ENCODE results near the gene TEX54. TPM values are rescaled to one million over a fixed set of nuclear protein-coding genes. Genes with fewer than 3 reads are reported as not detected.
A peak's percentile ranks its signal among the peaks of the same experiment; 100 is the strongest.

Gene TEX54
- total RNA-seq, 3 donors from 2014 or later, result 1.6 TPM; not detected in 2

DNA sequence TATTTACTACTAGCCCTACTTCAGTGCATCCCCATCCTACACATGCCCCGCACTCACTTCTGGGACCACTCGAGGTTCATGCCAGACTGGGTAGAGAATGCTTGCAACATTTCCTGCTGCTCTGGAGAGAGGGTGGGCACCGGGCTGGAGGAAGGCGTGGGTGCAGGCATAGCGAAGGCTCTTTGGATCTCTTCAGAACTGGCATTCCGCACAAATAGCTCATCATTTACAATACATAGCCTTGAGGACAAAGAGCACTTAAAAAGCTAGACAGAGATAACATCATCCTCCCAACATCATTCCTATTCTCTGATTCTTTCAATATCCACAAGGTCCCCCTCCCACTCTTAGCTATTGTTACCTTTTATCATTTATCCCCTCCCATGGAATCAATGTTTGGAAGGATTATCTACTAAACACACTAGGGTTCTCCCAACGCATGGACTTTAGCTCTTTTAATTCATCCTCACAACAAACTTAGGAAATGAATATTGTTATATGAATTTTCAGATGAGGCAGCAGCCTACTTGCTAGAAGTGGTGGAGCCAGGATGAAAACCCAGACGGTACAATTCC lies 38.4 kb downstream of the TEX54 start:
- no peaks in the 10 kb centered on the region for H3K4me1 ChIP-seq
- no peak overlapping the region for H3K27ac ChIP-seq
- intact Hi-C loops (cut with DNase I; ENCODE audit: low total_unique reads), result no loop called here
- no peaks in the 10 kb centered on the region for H3K27me3 ChIP-seq
- no peak overlapping the region for H3K4me3 ChIP-seq
- no peak for TF ChIP-seq POLR2AphosphoS5 (IDR thresholded peaks at IDR 0.05)
- TF ChIP-seq POLR2A (IDR thresholded peaks at IDR 0.05), result no peak
- TF ChIP-seq, protein P1, sequence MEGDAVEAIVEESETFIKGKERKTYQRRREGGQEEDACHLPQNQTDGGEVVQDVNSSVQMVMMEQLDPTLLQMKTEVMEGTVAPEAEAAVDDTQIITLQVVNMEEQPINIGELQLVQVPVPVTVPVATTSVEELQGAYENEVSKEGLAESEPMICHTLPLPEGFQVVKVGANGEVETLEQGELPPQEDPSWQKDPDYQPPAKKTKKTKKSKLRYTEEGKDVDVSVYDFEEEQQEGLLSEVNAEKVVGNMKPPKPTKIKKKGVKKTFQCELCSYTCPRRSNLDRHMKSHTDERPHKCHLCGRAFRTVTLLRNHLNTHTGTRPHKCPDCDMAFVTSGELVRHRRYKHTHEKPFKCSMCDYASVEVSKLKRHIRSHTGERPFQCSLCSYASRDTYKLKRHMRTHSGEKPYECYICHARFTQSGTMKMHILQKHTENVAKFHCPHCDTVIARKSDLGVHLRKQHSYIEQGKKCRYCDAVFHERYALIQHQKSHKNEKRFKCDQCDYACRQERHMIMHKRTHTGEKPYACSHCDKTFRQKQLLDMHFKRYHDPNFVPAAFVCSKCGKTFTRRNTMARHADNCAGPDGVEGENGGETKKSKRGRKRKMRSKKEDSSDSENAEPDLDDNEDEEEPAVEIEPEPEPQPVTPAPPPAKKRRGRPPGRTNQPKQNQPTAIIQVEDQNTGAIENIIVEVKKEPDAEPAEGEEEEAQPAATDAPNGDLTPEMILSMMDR (IDR thresholded peaks at IDR 0.05), result no peak
- H3K9me3 ChIP-seq, result no peaks in the 10 kb centered on the region
- peaks cover 9% of the 10 kb centered on the region for H3K36me3 ChIP-seq
- no peak for DNase-seq (ENCODE audit: low spot score in 2 of 2)

GRCh38 chr11:62792202-62792575 lies 40.5 kb downstream of the TEX54 start:
- intact Hi-C loops (cut with DNase I; ENCODE audit: low total_unique reads), result no loop called here
- no peak for DNase-seq (ENCODE audit: low spot score in 2 of 2)
- Histone ChIP-seq H3K4me3 (peak overlapping the region; percentile 70 to 91 (median 91)), H3K27ac (peak overlapping the region; percentile 77 to 87), H3K9me3 (no peaks in the 10 kb centered on the region), H3K27me3 (no peaks in the 10 kb centered on the region), H3K36me3 (no peaks in the 10 kb centered on the region), H3K4me1 (peaks cover 0 to 6% of the 10 kb centered on the region in 2 donors)
- TF ChIP-seq POLR2AphosphoS5 (IDR thresholded peaks at IDR 0.05), result no peak
- no peak for TF ChIP-seq POLR2A (IDR thresholded peaks at IDR 0.05)
- TF ChIP-seq, protein P1 (IDR thresholded peaks at IDR 0.05), result no peak

GRCh38 chr11:62791501-62792201 lies 41.0 kb downstream of the TEX54 start, which contains the start of gene TMEM223:
Gene TMEM223 (minus strand): TSS chr11:62792006. CDS start chr11:62791994, 12 bp downstream.
- peak; percentile 79 to 86 for DNase-seq (ENCODE audit: low spot score in 2 of 2)
- H3K27ac ChIP-seq, result peak within 1 kb of the TSS; percentile 77 to 87
- intact Hi-C loops (cut with DNase I; ENCODE audit: low total_unique reads), result no loop called here
- H3K9me3 ChIP-seq, result no peaks in the 10 kb centered on the region
- TF ChIP-seq POLR2A (IDR thresholded peaks at IDR 0.05) (no peak), POLR2AphosphoS5 (IDR thresholded peaks at IDR 0.05) (peak; percentile 58 to 85 (median 60))
- TF ChIP-seq, protein P1 (IDR thresholded peaks at IDR 0.05), result peak in 2 of 3 donors; percentile 24 to 25
- no peaks in the 10 kb centered on the region for H3K27me3 ChIP-seq
- H3K4me1 ChIP-seq, result peaks cover 0 to 6% of the 10 kb centered on the region in 2 donors
- no peaks in the 10 kb centered on the region for H3K36me3 ChIP-seq
- H3K4me3 ChIP-seq, result peak within 1 kb of the TSS; percentile 70 to 91 (median 91)

DNA sequence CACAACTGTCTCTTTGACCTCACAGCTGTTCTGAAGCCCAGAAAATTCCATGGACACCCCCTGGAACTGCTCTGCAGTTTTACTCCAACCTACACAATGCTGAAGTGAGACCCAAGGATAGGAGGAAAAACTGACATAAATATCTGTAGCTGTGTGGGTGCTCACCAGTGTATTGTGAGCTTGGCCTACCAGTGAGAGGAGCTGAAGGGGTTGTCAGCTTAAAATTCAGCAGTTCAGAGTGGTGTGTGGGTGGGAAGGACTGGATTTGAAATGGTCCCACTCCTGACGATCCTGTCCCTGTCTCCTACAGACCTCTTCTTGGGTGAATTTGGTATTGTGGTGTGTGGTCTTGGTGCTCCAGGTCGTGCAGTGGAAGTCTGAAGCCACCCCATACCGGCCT lies 43.1 kb downstream of the TEX54 start:
- no peak for DNase-seq (ENCODE audit: low spot score in 2 of 2)
- H3K4me1 ChIP-seq, result peaks cover 6 to 7% of the 10 kb centered on the region in 2 donors
- no peaks in the 10 kb centered on the region for H3K9me3 ChIP-seq
- no peaks in the 10 kb centered on the region for H3K27me3 ChIP-seq
- peak overlapping the region in 1 of 2 donors; percentile 21 for H3K27ac ChIP-seq
- no peaks in the 10 kb centered on the region for H3K36me3 ChIP-seq
- no peak for TF ChIP-seq POLR2AphosphoS5 (IDR thresholded peaks at IDR 0.05)
- no peak for TF ChIP-seq POLR2A (IDR thresholded peaks at IDR 0.05)
- TF ChIP-seq, protein P1 (IDR thresholded peaks at IDR 0.05), result no peak
- intact Hi-C loops (cut with DNase I; ENCODE audit: low total_unique reads), result loop anchor here (5.0 to 10.0 kb wide), 3 partner anchors 45 to 1593 kb away; partner anchors contain the start of genes STX5, TEX54 and WDR74
- no peak overlapping the region for H3K4me3 ChIP-seq

DNA sequence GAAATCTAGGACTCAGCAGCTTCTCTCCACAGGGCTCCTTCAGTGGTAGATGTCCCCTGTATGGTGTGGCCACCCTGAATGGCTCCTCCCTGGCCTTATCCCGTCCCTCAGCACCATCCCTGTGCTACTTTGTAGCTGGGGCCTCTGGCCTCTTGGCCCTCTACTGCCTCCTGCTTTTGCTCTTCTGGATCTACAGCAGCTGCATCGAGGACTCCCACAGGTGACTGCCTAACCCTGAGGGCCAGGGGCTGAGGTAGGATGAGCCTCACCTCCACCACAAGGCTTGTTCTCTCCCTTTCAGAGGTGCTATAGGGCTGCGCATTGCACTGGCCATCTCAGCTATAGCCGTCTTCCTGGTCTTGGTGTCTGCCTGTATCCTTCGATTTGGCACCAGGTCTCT lies 43.6 kb downstream of the TEX54 start:
- peaks cover 6 to 7% of the 10 kb centered on the region in 2 donors for H3K4me1 ChIP-seq
- TF ChIP-seq POLR2A (IDR thresholded peaks at IDR 0.05), result no peak
- no peak for TF ChIP-seq POLR2AphosphoS5 (IDR thresholded peaks at IDR 0.05)
- TF ChIP-seq, protein P1 (IDR thresholded peaks at IDR 0.05), result no peak
- no peaks in the 10 kb centered on the region for H3K9me3 ChIP-seq
- H3K27ac ChIP-seq, result peak overlapping the region in 1 of 2 donors; percentile 21
- no peaks in the 10 kb centered on the region for H3K27me3 ChIP-seq
- DNase-seq (ENCODE audit: low spot score in 2 of 2), result no peak
- H3K36me3 ChIP-seq, result no peaks in the 10 kb centered on the region
- H3K4me3 ChIP-seq, result no peak overlapping the region
- intact Hi-C loops (cut with DNase I; ENCODE audit: low total_unique reads), result loop anchor here (5.0 to 10.0 kb wide), 3 partner anchors 46 to 1593 kb away; partner anchors contain the start of genes STX5, TEX54 and WDR74

Data from breast epithelium (tissue), 4 donors.